HCT116 (cell line): ENCODE measurements around the gene SERPINB6. TPM values are rescaled to one million over a fixed set of nuclear protein-coding genes. Genes with fewer than 3 reads are reported as not detected.
A peak's percentile ranks its signal among the peaks of the same experiment; 100 is the strongest.

Experiments
- ATAC-seq: fragments of 200-7000 bp; cut with Tn5 transposase; 2 replicates; pipeline ENCODE4 v1.9.1; 2020; ENCODE audit warnings: mild to moderate bottlenecking, moderate library complexity
- BruUV-seq: library from RNA; stranded (reverse); fragments of 400-500 nt; replicated peaks from 2 replicates; lab custom pipeline; 2021; lab: Mats Ljungman, UMichigan
- CTCF ChIA-PET: fragments of 300-600 bp; sonication (Branson Sonifier 250); formaldehyde crosslinking; loops from one replicate; lab custom pipeline; 2021; ENCODE audit warnings: antibody characterized with exemption; lab: Charles Lee
- POLR2A ChIA-PET: fragments of 300-600, 350-600 bp; sonication (Branson Sonifier 250); formaldehyde crosslinking; loops from one replicate; lab custom pipeline; 2021; ENCODE audit warnings: antibody characterized with exemption; lab: Charles Lee
- RAD21 ChIA-PET, 2 experiments: fragments of 300-600 bp; sonication (Branson Sonifier 250); formaldehyde crosslinking; loops; one replicate each; lab custom pipeline; 2023; ENCODE audit warnings: low total read pairs in 2 of 2; ENCODE audit not compliant: uncharacterized antibody in 2 of 2, unreplicated experiment in 2 of 2, low non-redundant PET in 1 of 2; lab: Charles Lee
- DNase-seq: peaks from one replicate; pipeline ENCODE4 v3.0.0-alpha.2; 2010; ENCODE audit warnings: low read depth, low spot score
- H2AFZ ChIP-seq: fragments of 200-600 bp; shearing (Covaris generic), sonication (generic); 2 replicates; pipeline ENCODE4 v1.6.1; 2017; ENCODE audit warnings: low read depth, mixed run types, mixed read lengths, antibody characterized with exemption, low read length; ENCODE audit not compliant: poor library complexity, severe bottlenecking
- H3K27ac ChIP-seq: 2 replicates; pipeline ENCODE4 v1.5.1; 2012; ENCODE audit warnings: low read depth, low read length
- H3K27me3 ChIP-seq: fragments of 200-600 bp; sonication (generic); 2 replicates; pipeline ENCODE4 v1.6.1; 2016; ENCODE audit warnings: mixed run types, low read length, mixed read lengths; ENCODE audit not compliant: insufficient read depth
- H3K36me3 ChIP-seq, 2 experiments: fragments of 200-500 bp in 1 of 2; fragments of 200-600 bp in 1 of 2; sonication (Bioruptor generic) in 1 of 2; sonication (generic) in 1 of 2; 2 replicates each; pipeline versions ENCODE4 v1.5.1 to v1.6.1; 2014 to 2016; ENCODE audit warnings: low read length in 2 of 2, inconsistent platforms in 1 of 2, mixed read lengths in 1 of 2, mixed run types in 1 of 2; ENCODE audit not compliant: insufficient read depth in 2 of 2, control insufficient read depth in 1 of 2
- H3K4me1 ChIP-seq, 2 experiments: fragments of 200-600 bp in 1 of 2; sonication (generic) in 1 of 2; 2 replicates each; pipeline versions ENCODE4 v1.5.1 to v1.6.1; 2012 to 2017; ENCODE audit warnings: low read length in 2 of 2, inconsistent platforms in 1 of 2, mild to moderate bottlenecking in 1 of 2, mixed read lengths in 1 of 2, mixed run types in 1 of 2, moderate library complexity in 1 of 2; ENCODE audit not compliant: insufficient read depth in 2 of 2, control insufficient read depth in 1 of 2
- H3K4me2 ChIP-seq: fragments of 200-600 bp; sonication (generic); 2 replicates; pipeline ENCODE4 v1.6.1; 2017; ENCODE audit warnings: mixed run types, low read length, mixed read lengths
- H3K4me3 ChIP-seq, 2 experiments: fragments of 200-600 bp in 1 of 2; sonication (generic) in 1 of 2; replicated peaks in 1 of 2; 2 replicates each; pipeline ENCODE4 v1.5.1; 2011 to 2016; ENCODE audit warnings: low read length in 2 of 2, control low read depth in 1 of 2, low read depth in 1 of 2, mild to moderate bottlenecking in 1 of 2, mixed read lengths in 1 of 2, mixed run types in 1 of 2
- H3K79me2 ChIP-seq: fragments of 200-600 bp; sonication (generic); 2 replicates; pipeline ENCODE4 v1.6.1; 2017; ENCODE audit warnings: mild to moderate bottlenecking, mixed run types, low read length, moderate library complexity, mixed read lengths; ENCODE audit not compliant: insufficient read depth
- H3K9ac ChIP-seq: fragments of 200-600 bp; sonication (generic); 2 replicates; pipeline ENCODE4 v1.6.1; 2016; ENCODE audit warnings: low read length, mixed read lengths
- H3K9me2 ChIP-seq: fragments of 200-600 bp; sonication (generic), shearing (Covaris generic); 2 replicates; pipeline ENCODE4 v1.6.1; 2017; ENCODE audit warnings: mixed run types, mild to moderate bottlenecking, moderate library complexity; ENCODE audit not compliant: insufficient read depth
- H3K9me3 ChIP-seq, 2 experiments: fragments of 200-500 bp in 1 of 2; fragments of 200-600 bp in 1 of 2; sonication (Bioruptor generic) in 1 of 2; sonication (generic) in 1 of 2; 2 replicates each; pipeline ENCODE4 v1.6.1; 2014 to 2017; ENCODE audit warnings: low read length in 2 of 2, mixed read lengths in 2 of 2, inconsistent platforms in 1 of 2, low read depth in 1 of 2, mild to moderate bottlenecking in 1 of 2, mixed run types in 1 of 2, moderate library complexity in 1 of 2; ENCODE audit not compliant: control insufficient read depth in 1 of 2, insufficient read depth in 1 of 2
- H4K20me1 ChIP-seq: fragments of 200-600 bp; sonication (generic), shearing (Covaris generic); 2 replicates; pipeline ENCODE4 v1.6.1; 2017; ENCODE audit warnings: mixed run types, mild to moderate bottlenecking, moderate library complexity; ENCODE audit not compliant: insufficient read depth
- CEBPB ChIP-seq: IDR thresholded peaks from 2 replicates; pipeline ENCODE4 v1.6.1; 2012; ENCODE audit warnings: low read depth
- EZH2 ChIP-seq: fragments of 200-600 bp; sonication (generic); IDR thresholded peaks from 2 replicates; pipeline ENCODE4 v1.6.1; 2017; ENCODE audit warnings: antibody characterized with exemption, mixed run types
- POLR2AphosphoS5 ChIP-seq: IDR thresholded peaks from 2 replicates; pipeline ENCODE4 v1.6.1; 2011; ENCODE audit warnings: mild to moderate bottlenecking, low read depth, low read length, moderate library complexity
- SRF ChIP-seq: IDR thresholded peaks from 2 replicates; pipeline ENCODE4 v1.6.1; 2012; ENCODE audit warnings: low read depth
- ZFX ChIP-seq: fragments of 450-650 bp; IDR thresholded peaks from 2 replicates; pipeline ENCODE4 v1.6.1; 2017
- ZNF274 ChIP-seq: fragments of 200-500 bp; sonication (Bioruptor generic); IDR thresholded peaks from 2 replicates; pipeline ENCODE4 v1.6.1; 2014; ENCODE audit warnings: mild to moderate bottlenecking, low read depth, low read length, inconsistent platforms
- intact Hi-C: fragments of 100-400 bp; cut with micrococcal nuclease; formaldehyde crosslinking; loops from 2 replicates; pipeline ENCODE4 v1.10.0; 2022
- total RNA-seq: library from RNA; stranded (reverse); gene quantifications from one replicate; pipeline ENCODE4 v1.2.1, GENCODE V29; 2021; ENCODE audit not compliant: unreplicated experiment
- TF ChIP-seq, protein P1 (sequence below): IDR thresholded peaks from 2 replicates; pipeline ENCODE4 v1.6.1; 2012; ENCODE audit warnings: low read depth
- TF ChIP-seq, protein P2 (sequence below), 3 experiments: fragments of 200-600 bp in 1 of 3; sonication (generic) in 1 of 3; IDR thresholded peaks in 2 of 3; conservative IDR thresholded peaks in 1 of 3; 2 replicates each; pipeline ENCODE4 v1.5.1; 2012 to 2017; ENCODE audit warnings: low read depth in 2 of 3, low read length in 2 of 3, antibody characterized with exemption in 1 of 3, borderline replicate concordance in 1 of 3, control low read depth in 1 of 3, mild to moderate bottlenecking in 1 of 3, mixed read lengths in 1 of 3, mixed run types in 1 of 3, moderate library complexity in 1 of 3; ENCODE audit not compliant: insufficient read depth in 1 of 3

The SERPINB6 gene
- total RNA-seq, 1 experiment from 2014 or later, result 103 TPM

DNA sequence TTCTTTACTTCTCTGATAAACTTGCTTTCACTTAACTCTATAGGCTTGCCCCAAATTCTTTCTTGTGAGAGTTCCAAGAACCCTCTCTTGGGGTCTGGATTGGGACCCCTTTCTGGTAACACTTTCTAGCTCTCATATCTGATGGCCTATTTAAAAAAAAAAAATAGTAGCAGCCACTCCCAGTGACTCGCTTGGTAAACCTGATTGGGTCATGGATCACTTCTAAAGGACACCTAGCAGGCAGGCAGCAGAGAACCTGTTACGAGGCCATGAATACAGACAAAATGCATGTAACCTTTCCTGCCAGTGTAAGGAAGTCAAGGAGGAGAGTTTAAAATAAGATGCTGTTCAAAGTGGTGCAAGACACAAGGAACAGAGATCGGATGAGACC is 9.1 kb upstream of the SERPINB6 start:
- DNase-seq (no peak), ATAC-seq (peak; percentile 24; the same call in 1 of the 2 replicates)
- ChIA-PET CTCF (interaction anchor here (1.0 to 1.3 kb wide), 4 partner anchors 8 to 189 kb away, joined by 3 read pairs; no protein-coding TSS in a partner anchor), RAD21 (no interaction called here), POLR2A (interaction anchor here (1.2 to 2.1 kb wide), 3 partner anchors 9 to 20 kb away, joined by 3 to 10 read pairs (median 3); partner anchors contain the start of gene NQO2)
- Histone ChIP-seq H2AFZ (peak overlapping the region; percentile 24), H3K79me2 (no peaks in the 10 kb centered on the region), H3K9ac (peak overlapping the region; percentile 24; the same call in 1 of the 2 replicates), H3K9me3 (no peaks in the 10 kb centered on the region), H3K27ac (no peak overlapping the region), H3K9me2 (no peaks in the 10 kb centered on the region), H4K20me1 (no peaks in the 10 kb centered on the region), H3K4me3 (0 out of 4 replicates have a peak overlapping the region, but pooled peaks of 1 of the 2 experiments have one; percentile 11), H3K4me2 (peak overlapping the region; percentile 61), H3K27me3 (no peaks in the 10 kb centered on the region), H3K36me3 (no peaks in the 10 kb centered on the region), H3K4me1 (peaks cover 40 to 88% of the 10 kb centered on the region in 2 experiments)
- no TSS peak for BruUV-seq
- no peak for TF ChIP-seq ZFX
- no peak for TF ChIP-seq POLR2AphosphoS5
- TF ChIP-seq CEBPB, result no peak
- no peak for TF ChIP-seq ZNF274
- no peak for TF ChIP-seq SRF
- TF ChIP-seq, protein P1, sequence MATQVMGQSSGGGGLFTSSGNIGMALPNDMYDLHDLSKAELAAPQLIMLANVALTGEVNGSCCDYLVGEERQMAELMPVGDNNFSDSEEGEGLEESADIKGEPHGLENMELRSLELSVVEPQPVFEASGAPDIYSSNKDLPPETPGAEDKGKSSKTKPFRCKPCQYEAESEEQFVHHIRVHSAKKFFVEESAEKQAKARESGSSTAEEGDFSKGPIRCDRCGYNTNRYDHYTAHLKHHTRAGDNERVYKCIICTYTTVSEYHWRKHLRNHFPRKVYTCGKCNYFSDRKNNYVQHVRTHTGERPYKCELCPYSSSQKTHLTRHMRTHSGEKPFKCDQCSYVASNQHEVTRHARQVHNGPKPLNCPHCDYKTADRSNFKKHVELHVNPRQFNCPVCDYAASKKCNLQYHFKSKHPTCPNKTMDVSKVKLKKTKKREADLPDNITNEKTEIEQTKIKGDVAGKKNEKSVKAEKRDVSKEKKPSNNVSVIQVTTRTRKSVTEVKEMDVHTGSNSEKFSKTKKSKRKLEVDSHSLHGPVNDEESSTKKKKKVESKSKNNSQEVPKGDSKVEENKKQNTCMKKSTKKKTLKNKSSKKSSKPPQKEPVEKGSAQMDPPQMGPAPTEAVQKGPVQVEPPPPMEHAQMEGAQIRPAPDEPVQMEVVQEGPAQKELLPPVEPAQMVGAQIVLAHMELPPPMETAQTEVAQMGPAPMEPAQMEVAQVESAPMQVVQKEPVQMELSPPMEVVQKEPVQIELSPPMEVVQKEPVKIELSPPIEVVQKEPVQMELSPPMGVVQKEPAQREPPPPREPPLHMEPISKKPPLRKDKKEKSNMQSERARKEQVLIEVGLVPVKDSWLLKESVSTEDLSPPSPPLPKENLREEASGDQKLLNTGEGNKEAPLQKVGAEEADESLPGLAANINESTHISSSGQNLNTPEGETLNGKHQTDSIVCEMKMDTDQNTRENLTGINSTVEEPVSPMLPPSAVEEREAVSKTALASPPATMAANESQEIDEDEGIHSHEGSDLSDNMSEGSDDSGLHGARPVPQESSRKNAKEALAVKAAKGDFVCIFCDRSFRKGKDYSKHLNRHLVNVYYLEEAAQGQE, result no peak
- no peak for TF ChIP-seq EZH2
- TF ChIP-seq, protein P2, sequence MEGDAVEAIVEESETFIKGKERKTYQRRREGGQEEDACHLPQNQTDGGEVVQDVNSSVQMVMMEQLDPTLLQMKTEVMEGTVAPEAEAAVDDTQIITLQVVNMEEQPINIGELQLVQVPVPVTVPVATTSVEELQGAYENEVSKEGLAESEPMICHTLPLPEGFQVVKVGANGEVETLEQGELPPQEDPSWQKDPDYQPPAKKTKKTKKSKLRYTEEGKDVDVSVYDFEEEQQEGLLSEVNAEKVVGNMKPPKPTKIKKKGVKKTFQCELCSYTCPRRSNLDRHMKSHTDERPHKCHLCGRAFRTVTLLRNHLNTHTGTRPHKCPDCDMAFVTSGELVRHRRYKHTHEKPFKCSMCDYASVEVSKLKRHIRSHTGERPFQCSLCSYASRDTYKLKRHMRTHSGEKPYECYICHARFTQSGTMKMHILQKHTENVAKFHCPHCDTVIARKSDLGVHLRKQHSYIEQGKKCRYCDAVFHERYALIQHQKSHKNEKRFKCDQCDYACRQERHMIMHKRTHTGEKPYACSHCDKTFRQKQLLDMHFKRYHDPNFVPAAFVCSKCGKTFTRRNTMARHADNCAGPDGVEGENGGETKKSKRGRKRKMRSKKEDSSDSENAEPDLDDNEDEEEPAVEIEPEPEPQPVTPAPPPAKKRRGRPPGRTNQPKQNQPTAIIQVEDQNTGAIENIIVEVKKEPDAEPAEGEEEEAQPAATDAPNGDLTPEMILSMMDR (IDR thresholded peaks at IDR 0.05 in 2 of 3, conservative IDR thresholded peaks at IDR 0.05 in 1 of 3; ENCODE audit: borderline replicate concordance in 1 of 3, insufficient read depth in 1 of 3, low read depth in 2 of 3, low read length in 2 of 3), result no peak
- intact Hi-C loops, result no loop called here
